ENCODE results near the gene FGF14.

- TF ChIP-seq CTCF (IDR thresholded peaks at IDR 0.05; ENCODE audit: insufficient read depth, low read length, poor library complexity, severe bottlenecking), result no peak
- no peak for TF ChIP-seq EZH2phosphoT487 (conservative IDR thresholded peaks at IDR 0.05; ENCODE audit: low read length)
Observed at GRCh38 chr13:101915331-101915730, 486.5 kb downstream of the FGF14 start.
